Psoas muscle (tissue), 8 donors: Measurements from ENCODE around the gene SLC22A31. TPM values are rescaled to one million over a fixed set of nuclear protein-coding genes. Genes with fewer than 3 reads are reported as not detected.
"Not testable (repeated sequence)": the region's sequence is repeated elsewhere in the genome, so short reads cannot be mapped to it uniquely, and the experiment has no call there.

Source experiments
- ATAC-seq, 4 donors: fragments of 200-7000 bp; cut with Tn5 transposase; one replicate each; pipeline ENCODE4 v1.9.1; 2020; ENCODE audit warnings: moderate library complexity in 3 of 4, mild to moderate bottlenecking in 2 of 4
- DNase-seq, 2 donors: peaks; one replicate each; pipeline ENCODE4 v3.0.0-alpha.2; 2020
- H3K27ac ChIP-seq: fragments of 200-600 bp; one replicate; pipeline ENCODE4 v1.8.0; 2022
- H3K27me3 ChIP-seq, 3 donors: fragments of 200-600 bp in 1 of 3; one replicate each; pipeline versions ENCODE4 v1.6.1 to v1.8.0; 2013 to 2022; ENCODE audit warnings: low read length in 2 of 3, mild to moderate bottlenecking in 2 of 3, moderate library complexity in 1 of 3; ENCODE audit not compliant: insufficient read depth in 3 of 3
- H3K36me3 ChIP-seq, 2 donors: fragments of 200-600 bp in 1 of 2; one replicate each; pipeline versions ENCODE4 v1.6.1 to v1.8.0; 2013 to 2022; ENCODE audit warnings: low read depth in 1 of 2, mild to moderate bottlenecking in 1 of 2, moderate library complexity in 1 of 2; ENCODE audit not compliant: insufficient read depth in 1 of 2
- H3K4me1 ChIP-seq: fragments of 200-600 bp; one replicate; pipeline ENCODE4 v1.8.0; 2022
- H3K4me3 ChIP-seq: fragments of 200-600 bp; one replicate; pipeline ENCODE4 v1.8.0; 2022; ENCODE audit warnings: mild to moderate bottlenecking
- H3K9me3 ChIP-seq: fragments of 200-600 bp; one replicate; pipeline ENCODE4 v1.8.0; 2022
- WGBS, 3 donors: extraction: QIAGEN DNeasy Blood & Tissue Kit; methylation state at CpG; one replicate each; pipeline versions ENCODE4 v1.1.6 to v1.1.7; 2013; 5-methylcytosine and 5-hydroxymethylcytosine counted together
- intact Hi-C, 2 donors: fragments of 100-400 bp; cut with DNase I; formaldehyde crosslinking; loops; one replicate each; pipeline versions ENCODE4 v1.11.0 to v1.14.2; 2022
- polyA plus RNA-seq, 3 donors: library from polyadenylated mRNA; stranded (reverse); fragments of 200-250 nt; gene quantifications; one replicate each; pipeline ENCODE4 v1.2.3, GENCODE V29; 2013
- total RNA-seq, 4 donors: library from RNA; stranded (reverse); fragmentation: NEBNext Ultra II Directional in 2 of 4; extraction: Animal tissue kit (Norgen Biotek cat#: 25700) in 2 of 4; gene quantifications; one replicate each; pipeline versions ENCODE4 v1.2.1 to v1.2.4, GENCODE V29; 2021 to 2023
- TF ChIP-seq, protein P1 (sequence below): fragments of 200-600 bp; IDR thresholded peaks from one replicate; pipeline ENCODE4 v1.8.0; 2022; ENCODE audit warnings: antibody characterized with exemption
- donor health status: healthy with polysubstance abuse.
- donor health status: DM: no; HTN: no; CAD: no; lungs with moderate emphysema.
- donor health status: Bipolar disorder and iron deficiency.
- donor health status: healthy.
- donor health status: DM: yes; HTN: yes; CAD: no.
- donor health status: DM: no; HTN: no; CAD: no.
- donor health status: DM: no; HTN: no; CAD: no.
- donor health status: DM: yes; HTN: yes; CAD: no.

The SLC22A31 gene
- total and polyA plus RNA-seq, 7 donors: 0.03 TPM; not detected in 6

DNA sequence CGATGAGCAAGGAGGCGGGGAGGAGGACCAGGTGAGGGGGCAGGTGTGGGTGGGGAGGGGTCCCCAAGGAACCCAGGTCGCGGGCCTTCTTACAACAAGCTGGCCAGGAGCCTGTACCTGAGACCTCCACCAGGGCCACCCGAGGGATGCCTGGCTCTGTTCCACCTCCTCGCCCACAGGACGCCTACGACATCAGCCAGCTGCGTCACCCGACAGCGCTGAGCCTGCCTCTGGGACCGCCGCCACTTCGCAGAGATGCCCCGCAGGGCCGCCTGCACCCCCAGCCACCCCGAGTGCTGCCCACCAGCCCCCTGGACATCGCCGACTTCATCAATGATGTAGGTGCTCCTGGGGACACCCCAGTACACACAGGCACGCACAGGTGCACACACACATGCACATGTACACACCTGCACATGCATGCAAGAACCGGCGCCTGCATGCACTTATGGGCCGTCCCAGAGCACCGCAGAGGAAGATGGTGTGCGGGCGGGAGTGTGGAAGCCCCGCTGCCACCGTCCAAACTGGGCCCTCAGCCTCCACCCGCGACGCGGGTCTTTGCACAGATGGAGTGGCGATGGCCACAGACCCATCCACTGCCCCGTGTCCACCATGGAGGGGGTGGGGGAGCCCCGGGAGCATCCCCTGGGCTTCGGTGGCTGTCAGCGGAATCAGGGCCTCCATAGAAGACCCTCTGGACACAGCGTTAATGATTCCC is 6.6 kb downstream of the SLC22A31 start:
- peak in 1 of 2 donors; percentile 58 for DNase-seq
- ATAC-seq: no peak
- peaks cover 0 to 13% (median 0%) of the 10 kb centered on the region in 3 donors for H3K27me3 ChIP-seq
- TF ChIP-seq, protein P1, sequence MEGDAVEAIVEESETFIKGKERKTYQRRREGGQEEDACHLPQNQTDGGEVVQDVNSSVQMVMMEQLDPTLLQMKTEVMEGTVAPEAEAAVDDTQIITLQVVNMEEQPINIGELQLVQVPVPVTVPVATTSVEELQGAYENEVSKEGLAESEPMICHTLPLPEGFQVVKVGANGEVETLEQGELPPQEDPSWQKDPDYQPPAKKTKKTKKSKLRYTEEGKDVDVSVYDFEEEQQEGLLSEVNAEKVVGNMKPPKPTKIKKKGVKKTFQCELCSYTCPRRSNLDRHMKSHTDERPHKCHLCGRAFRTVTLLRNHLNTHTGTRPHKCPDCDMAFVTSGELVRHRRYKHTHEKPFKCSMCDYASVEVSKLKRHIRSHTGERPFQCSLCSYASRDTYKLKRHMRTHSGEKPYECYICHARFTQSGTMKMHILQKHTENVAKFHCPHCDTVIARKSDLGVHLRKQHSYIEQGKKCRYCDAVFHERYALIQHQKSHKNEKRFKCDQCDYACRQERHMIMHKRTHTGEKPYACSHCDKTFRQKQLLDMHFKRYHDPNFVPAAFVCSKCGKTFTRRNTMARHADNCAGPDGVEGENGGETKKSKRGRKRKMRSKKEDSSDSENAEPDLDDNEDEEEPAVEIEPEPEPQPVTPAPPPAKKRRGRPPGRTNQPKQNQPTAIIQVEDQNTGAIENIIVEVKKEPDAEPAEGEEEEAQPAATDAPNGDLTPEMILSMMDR: no peak
- intact Hi-C loops: no loop called here
- no peak overlapping the region for H3K27ac ChIP-seq
- H3K4me3 ChIP-seq: no peak overlapping the region
- H3K4me1 ChIP-seq: no peaks in the 10 kb centered on the region
- 75 to 78% (median 78%) methylated on average over 35 to 38 of the region's 38 CpGs for WGBS, 3 donors
- peaks cover 0 to 38% of the 10 kb centered on the region in 2 donors for H3K36me3 ChIP-seq
- H3K9me3 ChIP-seq: no peaks in the 10 kb centered on the region

DNA sequence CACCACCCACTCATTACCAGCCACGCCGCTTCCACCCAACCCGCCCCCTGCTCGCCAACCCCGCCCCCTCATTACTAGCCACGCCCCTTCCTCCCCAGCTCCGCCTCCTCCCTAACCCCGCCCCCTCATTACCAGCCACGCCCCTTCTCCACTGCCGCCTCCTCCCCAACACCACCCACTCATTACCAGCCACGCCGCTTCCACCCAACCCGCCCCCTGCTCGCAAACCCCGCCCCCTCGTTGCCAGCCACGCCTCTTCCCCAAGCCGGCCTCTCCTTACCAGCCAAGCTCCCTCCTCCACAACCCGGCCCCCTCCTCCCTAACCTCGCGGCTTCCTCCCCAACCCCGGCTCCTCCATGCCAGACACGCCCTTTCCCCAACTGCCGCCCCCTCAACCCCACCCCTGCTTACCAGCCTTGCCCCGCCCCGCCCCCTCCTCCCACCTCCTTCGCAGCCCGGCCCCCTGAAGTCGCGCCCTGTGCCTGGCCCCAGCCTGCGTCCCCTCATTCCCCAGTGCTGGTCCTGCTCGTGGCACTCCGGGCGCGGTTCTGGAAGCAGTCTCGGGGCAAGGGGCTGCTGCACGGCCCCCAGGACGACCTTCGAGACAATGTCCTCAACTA is 7.3 kb downstream of the SLC22A31 start:
- intact Hi-C loops: no loop called here
- peaks cover 0 to 38% of the 10 kb centered on the region in 2 donors for H3K36me3 ChIP-seq
- H3K27ac ChIP-seq: no peak overlapping the region
- DNase-seq: peak; percentile 48 to 80
- TF ChIP-seq, protein P1: no peak
- H3K4me1 ChIP-seq: no peaks in the 10 kb centered on the region
- no peak overlapping the region for H3K4me3 ChIP-seq
- peak in 2 of 4 donors; percentile 26 to 39 for ATAC-seq
- no peaks in the 10 kb centered on the region for H3K9me3 ChIP-seq
- WGBS, 3 donors: 48 to 56% (median 55%) methylated on average over 38 to 39 of the region's 39 CpGs
- peaks cover 0 to 6% (median 0%) of the 10 kb centered on the region in 3 donors for H3K27me3 ChIP-seq

DNA sequence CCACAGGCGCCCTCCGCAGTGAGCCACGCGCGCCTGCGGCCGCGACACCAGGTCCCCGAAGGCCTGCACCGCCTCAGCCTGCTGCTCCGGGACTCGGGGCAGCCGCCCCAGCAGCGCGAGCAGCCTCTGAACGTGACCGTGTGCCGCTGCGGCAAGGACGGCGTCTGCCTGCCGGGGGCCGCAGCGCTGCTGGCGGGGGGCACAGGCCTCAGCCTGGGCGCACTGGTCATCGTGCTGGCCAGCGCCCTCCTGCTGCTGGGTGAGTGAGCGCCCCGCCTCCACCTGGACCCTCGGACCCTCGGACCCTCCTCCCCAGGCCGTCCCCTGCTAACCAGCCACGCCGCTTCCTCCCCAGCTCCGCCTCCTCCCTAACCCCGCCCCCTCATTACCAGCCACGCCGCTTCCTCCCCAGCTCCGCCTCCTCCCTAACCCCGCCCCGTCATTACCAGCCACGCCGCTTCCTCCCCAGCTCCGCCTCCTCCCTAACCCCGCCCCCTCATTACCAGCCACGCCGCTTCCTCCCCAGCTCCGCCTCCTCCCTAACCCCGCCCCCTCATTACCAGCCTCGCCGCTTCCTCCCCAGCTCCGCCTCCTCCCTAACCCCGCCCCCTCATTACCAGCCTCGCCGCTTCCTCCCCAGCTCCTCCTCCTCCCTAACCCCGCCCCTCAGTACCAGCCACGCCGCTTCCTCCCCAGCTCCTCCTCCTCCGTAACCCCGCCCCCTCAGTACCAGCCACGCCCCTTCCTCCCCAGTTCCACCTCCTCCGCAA is 8.0 kb downstream of the SLC22A31 start:
- 53 to 62% (median 53%) methylated on average over 33 to 63 of the region's 63 CpGs for WGBS, 3 donors
- not testable (repeated sequence) for ATAC-seq

DNA sequence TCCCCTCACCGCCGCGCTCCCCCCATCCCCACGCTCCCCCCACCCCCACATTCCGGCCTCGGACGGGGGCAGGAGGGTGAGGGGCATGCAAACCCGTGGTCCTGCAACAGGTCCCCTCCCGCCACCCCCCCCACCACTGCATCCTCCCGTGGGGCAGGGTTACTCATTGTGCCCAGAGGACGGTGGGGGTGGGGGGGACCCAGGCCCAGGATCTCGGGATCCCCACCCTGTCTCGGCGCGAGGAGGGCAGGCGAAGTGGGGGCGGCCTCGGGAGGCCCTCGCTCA is 8.5 kb downstream of the SLC22A31 start:
- peak overlapping the region; percentile 48 for H3K4me3 ChIP-seq
- TF ChIP-seq, protein P1: no peak
- intact Hi-C loops: no loop called here
- H3K27ac ChIP-seq: no peak overlapping the region
- 51 to 61% (median 54%) methylated on average over 9 to 19 of the region's 19 CpGs for WGBS, 3 donors
- no peaks in the 10 kb centered on the region for H3K27me3 ChIP-seq
- ATAC-seq (no peak), DNase-seq (peak in 1 of 2 donors; percentile 49)
- H3K4me1 ChIP-seq: no peaks in the 10 kb centered on the region
- peaks cover 0 to 47% of the 10 kb centered on the region in 2 donors for H3K36me3 ChIP-seq
- H3K9me3 ChIP-seq: no peaks in the 10 kb centered on the region

More for the DNA sequence above, 8.0 kb downstream of the SLC22A31 start:
- peaks cover 0 to 43% of the 10 kb centered on the region in 2 donors for H3K36me3 ChIP-seq
- intact Hi-C loops, H3K9me3 ChIP-seq, H3K27ac ChIP-seq, H3K27me3 ChIP-seq, H3K4me1 ChIP-seq: not testable (repeated sequence)
- peak; percentile 61 to 89 for DNase-seq
- H3K4me3 ChIP-seq: peak overlapping the region; percentile 48
